ENCODE data around the gene APLP2.

The APLP2 gene

DNA sequence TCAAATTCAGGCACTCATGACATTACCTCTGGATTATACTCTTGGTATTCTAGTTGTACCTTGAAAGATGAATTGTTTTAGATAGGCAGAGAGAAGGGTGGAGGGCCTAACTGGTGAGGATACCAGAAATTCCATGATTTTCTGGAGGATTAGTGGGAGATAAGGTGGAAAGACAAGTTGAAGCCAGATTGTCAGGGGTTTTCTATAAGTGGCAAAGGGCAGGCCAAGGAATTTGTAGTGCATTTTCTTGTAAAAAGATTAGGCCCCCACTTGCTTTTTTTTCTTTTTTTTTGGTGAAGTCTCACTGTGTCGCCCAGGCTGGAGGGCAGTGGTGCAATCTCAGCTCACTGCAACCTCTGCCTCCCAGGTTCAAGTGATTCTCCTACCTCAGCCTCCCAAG lies 38.6 kb upstream of the APLP2 start:
- H3K27ac ChIP-seq = no peak overlapping the region
- TF ChIP-seq ZFX (IDR thresholded peaks at IDR 0.05) = no peak
- TF ChIP-seq, protein P1, sequence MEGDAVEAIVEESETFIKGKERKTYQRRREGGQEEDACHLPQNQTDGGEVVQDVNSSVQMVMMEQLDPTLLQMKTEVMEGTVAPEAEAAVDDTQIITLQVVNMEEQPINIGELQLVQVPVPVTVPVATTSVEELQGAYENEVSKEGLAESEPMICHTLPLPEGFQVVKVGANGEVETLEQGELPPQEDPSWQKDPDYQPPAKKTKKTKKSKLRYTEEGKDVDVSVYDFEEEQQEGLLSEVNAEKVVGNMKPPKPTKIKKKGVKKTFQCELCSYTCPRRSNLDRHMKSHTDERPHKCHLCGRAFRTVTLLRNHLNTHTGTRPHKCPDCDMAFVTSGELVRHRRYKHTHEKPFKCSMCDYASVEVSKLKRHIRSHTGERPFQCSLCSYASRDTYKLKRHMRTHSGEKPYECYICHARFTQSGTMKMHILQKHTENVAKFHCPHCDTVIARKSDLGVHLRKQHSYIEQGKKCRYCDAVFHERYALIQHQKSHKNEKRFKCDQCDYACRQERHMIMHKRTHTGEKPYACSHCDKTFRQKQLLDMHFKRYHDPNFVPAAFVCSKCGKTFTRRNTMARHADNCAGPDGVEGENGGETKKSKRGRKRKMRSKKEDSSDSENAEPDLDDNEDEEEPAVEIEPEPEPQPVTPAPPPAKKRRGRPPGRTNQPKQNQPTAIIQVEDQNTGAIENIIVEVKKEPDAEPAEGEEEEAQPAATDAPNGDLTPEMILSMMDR (conservative IDR thresholded peaks at IDR 0.05) = no peak

DNA sequence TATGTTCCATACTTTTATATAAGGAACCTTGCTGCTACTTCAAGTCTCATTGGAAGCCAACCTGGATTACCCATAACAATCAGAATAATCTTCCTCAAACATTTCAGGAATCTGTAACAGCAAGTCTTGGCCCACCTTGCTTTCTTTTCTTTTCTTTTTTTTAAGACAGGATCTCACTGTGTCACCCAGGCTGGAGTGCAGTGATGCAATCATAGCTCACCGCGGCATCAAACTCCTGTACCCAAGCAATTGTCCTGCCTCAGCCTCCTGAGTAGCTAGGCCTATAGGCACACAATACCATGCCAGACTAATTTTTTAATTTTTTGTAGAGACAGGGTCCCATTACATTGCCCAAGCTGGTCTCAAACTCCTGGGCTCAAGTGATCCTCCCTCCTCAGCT lies 37.7 kb upstream of the APLP2 start:
- H3K27ac ChIP-seq = no peak overlapping the region
- TF ChIP-seq ZFX (IDR thresholded peaks at IDR 0.05) = no peak
- TF ChIP-seq, protein P1 (conservative IDR thresholded peaks at IDR 0.05) = no peak

DNA sequence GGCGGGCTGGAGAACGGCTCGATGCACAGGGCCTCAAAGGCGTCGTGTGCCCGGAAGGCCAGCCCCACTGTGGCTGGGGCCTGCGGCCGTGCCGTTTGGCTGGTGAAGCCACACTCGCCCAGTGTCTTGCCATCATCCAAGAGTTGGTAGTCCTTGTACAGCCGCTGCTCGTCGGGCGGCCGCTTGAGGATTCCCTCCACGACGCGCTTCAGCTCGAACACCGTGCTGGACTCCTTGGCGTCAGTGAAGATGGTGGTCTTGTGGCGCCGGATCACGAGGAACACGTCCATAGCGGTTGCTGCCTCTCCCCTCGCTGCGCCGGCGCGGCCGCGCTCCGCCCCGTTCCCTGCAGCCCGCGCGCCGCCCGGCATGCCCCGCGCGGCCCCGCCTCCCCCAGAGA lies 36.8 kb upstream of the APLP2 start:
- H3K27ac ChIP-seq = no peak overlapping the region
- no peak for TF ChIP-seq ZFX (IDR thresholded peaks at IDR 0.05)
- TF ChIP-seq, protein P1 (conservative IDR thresholded peaks at IDR 0.05) = no peak

DNA sequence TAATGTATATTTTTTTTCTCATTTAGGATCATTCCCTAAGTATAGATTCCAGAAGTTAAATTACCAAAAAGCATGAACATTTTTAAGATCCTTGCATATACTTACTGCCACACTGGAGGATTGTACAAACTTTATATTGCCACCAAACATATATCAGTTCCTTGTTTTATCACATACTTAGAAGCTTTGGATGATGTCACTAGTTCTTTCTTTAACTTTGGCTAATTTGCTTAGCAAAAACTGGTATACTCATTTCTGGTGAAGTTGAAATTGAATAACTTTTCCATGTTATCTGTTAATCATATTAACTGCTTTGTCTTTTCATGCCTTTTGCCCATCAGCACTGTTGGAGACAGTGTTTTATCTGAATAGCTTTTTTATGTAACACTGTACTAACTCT lies 35.5 kb upstream of the APLP2 start:
- no peak overlapping the region for H3K27ac ChIP-seq
- TF ChIP-seq, protein P1 (conservative IDR thresholded peaks at IDR 0.05) = no peak
- TF ChIP-seq ZFX (IDR thresholded peaks at IDR 0.05) = no peak

DNA sequence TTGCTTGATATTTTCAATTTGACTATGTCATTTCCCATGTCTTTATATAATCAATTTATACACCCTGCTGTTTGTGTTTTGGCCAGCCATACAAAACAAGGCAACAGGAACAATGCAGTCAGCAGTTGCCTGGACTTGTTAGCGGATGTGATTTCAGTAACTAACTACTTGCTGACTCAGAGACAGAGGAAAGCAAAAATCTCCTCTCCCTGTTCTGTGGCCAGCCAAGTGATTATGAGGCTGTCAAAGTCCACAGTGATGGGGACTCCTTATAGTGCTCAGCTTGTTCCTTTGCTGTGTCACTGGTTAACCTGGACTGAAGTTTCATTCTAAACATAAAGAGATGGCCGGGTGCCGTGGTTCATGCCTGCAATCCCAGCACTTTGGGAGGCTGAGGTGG lies 32.6 kb upstream of the APLP2 start:
- TF ChIP-seq, protein P1 (conservative IDR thresholded peaks at IDR 0.05) = no peak
- TF ChIP-seq ZFX (IDR thresholded peaks at IDR 0.05) = no peak
- H3K27ac ChIP-seq = no peak overlapping the region

DNA sequence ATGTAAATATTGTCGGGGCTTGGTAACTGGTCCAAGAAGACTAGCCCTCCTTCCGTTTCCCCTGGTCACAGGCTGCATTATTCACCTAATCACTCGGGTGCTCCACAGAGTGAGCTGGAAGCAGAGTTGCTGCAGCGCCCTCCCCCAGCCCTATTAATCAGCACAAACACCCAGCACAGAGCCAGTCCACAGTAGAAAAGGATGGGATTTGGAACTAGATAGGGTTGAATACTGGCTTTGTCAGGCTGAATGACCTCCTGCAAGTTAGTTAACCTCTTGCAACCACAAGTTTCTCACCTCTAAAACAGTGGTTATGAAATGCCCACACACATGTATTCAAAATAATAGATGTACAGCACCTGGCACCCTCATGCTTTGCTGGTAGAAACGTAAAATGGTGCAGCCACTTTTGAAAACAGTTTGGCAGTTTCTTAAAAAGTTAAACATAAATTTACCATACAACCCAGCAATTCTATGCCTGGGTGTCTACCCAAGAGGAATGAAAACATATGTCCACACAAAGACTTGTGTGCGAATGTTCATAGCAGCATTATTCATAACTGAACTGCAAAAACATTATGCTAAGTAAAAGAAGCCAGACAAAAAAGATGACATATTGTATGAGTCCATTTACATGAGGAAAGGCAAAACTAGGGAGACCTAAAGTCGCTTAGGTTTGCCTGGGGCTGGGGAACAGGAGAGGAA lies 31.7 kb upstream of the APLP2 start:
- no peak overlapping the region for H3K27ac ChIP-seq
- TF ChIP-seq, protein P1 (conservative IDR thresholded peaks at IDR 0.05) = no peak
- TF ChIP-seq ZFX (IDR thresholded peaks at IDR 0.05) = no peak

DNA sequence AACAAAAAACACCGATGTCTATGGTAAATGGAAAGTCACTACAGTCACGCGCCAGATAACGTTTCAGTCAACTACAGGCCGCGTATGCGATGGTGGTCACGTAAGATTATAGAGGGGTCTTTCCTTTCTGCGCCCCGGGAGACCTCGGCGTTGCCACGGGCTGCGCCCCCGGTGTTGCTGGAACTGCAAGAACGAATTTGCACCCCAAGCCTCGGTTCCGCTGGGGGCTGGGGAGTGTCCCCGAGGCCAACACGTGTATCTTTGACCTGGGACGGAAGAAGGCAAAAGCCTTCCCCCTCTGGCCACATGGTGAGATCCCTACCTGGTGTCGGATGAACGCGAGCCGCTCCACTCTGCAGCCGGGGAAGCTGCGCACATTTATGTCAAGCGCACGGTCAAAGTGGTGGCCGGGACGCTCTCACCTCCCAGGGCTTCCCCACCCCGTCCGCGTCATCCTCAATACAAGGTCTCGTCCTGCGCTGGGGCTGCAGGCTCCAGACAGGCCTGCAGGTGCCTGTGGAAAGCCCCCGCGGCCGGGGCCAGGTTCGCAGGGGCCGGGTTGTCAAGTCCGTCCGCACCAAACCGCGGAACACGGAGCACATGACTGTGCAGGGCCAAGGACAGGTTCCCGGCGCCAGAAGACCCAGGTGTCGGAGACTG lies 29.3 kb upstream of the APLP2 start:
- TF ChIP-seq, protein P1 (conservative IDR thresholded peaks at IDR 0.05) = no peak
- no peak for TF ChIP-seq ZFX (IDR thresholded peaks at IDR 0.05)

More for the DNA sequence above, 29.3 kb upstream of the APLP2 start:
- no peak overlapping the region for H3K27ac ChIP-seq

Measured in C4-2B (cell line).